GM19025 (cell line): ENCODE measurements around the gene BRD9.
"Not testable (repeated sequence)": the region's sequence is repeated elsewhere in the genome, so short reads cannot be mapped to it uniquely, and the experiment has no call there.

Experiments used
- ATAC-seq: cut with Tn5 transposase; IDR thresholded peaks from one replicate; pipeline ENCODE4 v1.9.1; 2021; ENCODE audit warnings: mild to moderate bottlenecking, low read depth, moderate library complexity; ENCODE audit not compliant: unreplicated experiment

BRD9 gene

GRCh38 chr5:861442-862366 lies 30.9 kb downstream of the BRD9 start:
- no peak for ATAC-seq

- ATAC-seq, result no peak
These were observed 32.0 kb downstream of the BRD9 start for GRCh38 chr5:860506-861150.

GRCh38 chr5:859798-860296 lies 32.8 kb downstream of the BRD9 start:
- no peak for ATAC-seq

GRCh38 chr5:859391-859790 lies 33.2 kb downstream of the BRD9 start:
- ATAC-seq, result no peak

- ATAC-seq, result no peak
These were observed 33.9 kb downstream of the BRD9 start for GRCh38 chr5:858726-859125.

- no peak for ATAC-seq
These were observed 35.8 kb downstream of the BRD9 start for GRCh38 chr5:856531-857425.

- ATAC-seq, result no peak
These were observed 36.6 kb downstream of the BRD9 start for GRCh38 chr5:855771-856530.

GRCh38 chr5:854966-855743 lies 37.4 kb downstream of the BRD9 start:
- no peak for ATAC-seq

- ATAC-seq, result no peak
These were observed 38.4 kb downstream of the BRD9 start for GRCh38 chr5:854217-854616.

- ATAC-seq, result not testable (repeated sequence)
These were observed 39.0 kb downstream of the BRD9 start for GRCh38 chr5:853416-854090.

GRCh38 chr5:852431-853401 lies 39.9 kb downstream of the BRD9 start:
- no peak for ATAC-seq

GRCh38 chr5:852018-852417 lies 40.6 kb downstream of the BRD9 start:
- no peak for ATAC-seq

GRCh38 chr5:851553-851952 lies 41.0 kb downstream of the BRD9 start:
- ATAC-seq, result no peak

- no peak for ATAC-seq
These were observed 41.5 kb downstream of the BRD9 start for GRCh38 chr5:851076-851475.

GRCh38 chr5:850511-851006 lies 42.0 kb downstream of the BRD9 start, which contains the start of gene ZDHHC11:
TSS of gene ZDHHC11 (minus strand) at chr5:850986. CDS start at chr5:850602, 384 bp downstream.
- no peak for ATAC-seq

- ATAC-seq, result no peak
These were observed 42.8 kb downstream of the BRD9 start for GRCh38 chr5:849651-850301.

GRCh38 chr5:848671-849111 lies 43.9 kb downstream of the BRD9 start:
- no peak for ATAC-seq
